GM18505 (cell line): ENCODE data around the gene SPIC.
"Not testable (repeated sequence)": the region's sequence is repeated elsewhere in the genome, so short reads cannot be mapped to it uniquely, and the experiment has no call there.

ENCODE experiments used
- ATAC-seq: cut with Tn5 transposase; IDR thresholded peaks from one replicate; pipeline ENCODE4 v1.9.1; 2021; ENCODE audit not compliant: unreplicated experiment
- POLR2A ChIP-seq: IDR thresholded peaks from 4 replicates; pipeline ENCODE4 v1.6.1; 2011; ENCODE audit warnings: borderline replicate concordance; ENCODE audit not compliant: insufficient read depth, insufficient read length; ENCODE audit errors: extremely low read depth

Gene SPIC

GRCh38 chr12:101474711-101475386 is at the start of gene SPIC:
Gene SPIC, plus strand, starts transcription at chr12:101475336. Its CDS starts 1,569 bp downstream, at chr12:101476905.
- no peak for TF ChIP-seq POLR2A
- ATAC-seq = no peak

DNA sequence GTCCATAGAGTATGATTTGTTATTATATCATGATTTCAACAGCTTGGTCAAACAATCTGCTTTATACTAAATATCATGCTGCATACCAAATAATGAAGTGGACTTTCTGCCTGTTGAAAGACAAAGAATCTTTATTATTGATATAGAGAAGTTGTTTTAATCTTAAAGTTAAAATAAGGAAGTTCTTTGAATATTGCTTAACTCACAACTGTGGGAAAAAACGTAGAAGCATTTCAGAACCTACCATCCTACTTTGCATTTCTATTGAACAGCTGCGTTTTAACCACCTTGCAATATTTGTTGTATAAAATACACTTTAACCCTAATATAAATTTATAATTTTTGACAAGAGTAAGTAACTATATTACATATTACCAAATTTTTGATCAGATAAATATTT is 44.7 kb upstream of the SPIC start:
- ATAC-seq = no peak
- no peak for TF ChIP-seq POLR2A

DNA sequence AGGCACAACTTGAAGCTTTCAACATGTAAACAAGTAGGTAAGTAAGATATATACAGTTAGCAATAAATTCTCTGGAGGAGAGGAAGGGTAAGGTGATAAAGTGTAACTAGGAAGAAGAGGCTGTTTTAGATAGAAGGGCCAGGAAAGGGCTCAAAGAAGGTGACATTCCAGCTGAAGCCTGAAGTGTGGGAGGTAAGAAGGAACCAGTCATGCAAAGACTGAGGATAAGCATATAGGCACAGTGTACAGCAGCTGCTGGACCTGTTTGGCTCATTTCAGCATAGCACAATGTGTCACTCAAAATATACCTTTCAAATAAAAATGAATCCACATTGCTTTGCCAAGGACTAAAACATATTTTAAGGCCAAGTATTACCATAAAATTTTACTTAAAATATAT is 39.0 kb upstream of the SPIC start:
- ATAC-seq = no peak

GRCh38 chr12:101439236-101439635 is 35.9 kb upstream of the SPIC start:
- ATAC-seq = no peak

More for the DNA sequence above, 39.0 kb upstream of the SPIC start:
- no peak for TF ChIP-seq POLR2A

DNA sequence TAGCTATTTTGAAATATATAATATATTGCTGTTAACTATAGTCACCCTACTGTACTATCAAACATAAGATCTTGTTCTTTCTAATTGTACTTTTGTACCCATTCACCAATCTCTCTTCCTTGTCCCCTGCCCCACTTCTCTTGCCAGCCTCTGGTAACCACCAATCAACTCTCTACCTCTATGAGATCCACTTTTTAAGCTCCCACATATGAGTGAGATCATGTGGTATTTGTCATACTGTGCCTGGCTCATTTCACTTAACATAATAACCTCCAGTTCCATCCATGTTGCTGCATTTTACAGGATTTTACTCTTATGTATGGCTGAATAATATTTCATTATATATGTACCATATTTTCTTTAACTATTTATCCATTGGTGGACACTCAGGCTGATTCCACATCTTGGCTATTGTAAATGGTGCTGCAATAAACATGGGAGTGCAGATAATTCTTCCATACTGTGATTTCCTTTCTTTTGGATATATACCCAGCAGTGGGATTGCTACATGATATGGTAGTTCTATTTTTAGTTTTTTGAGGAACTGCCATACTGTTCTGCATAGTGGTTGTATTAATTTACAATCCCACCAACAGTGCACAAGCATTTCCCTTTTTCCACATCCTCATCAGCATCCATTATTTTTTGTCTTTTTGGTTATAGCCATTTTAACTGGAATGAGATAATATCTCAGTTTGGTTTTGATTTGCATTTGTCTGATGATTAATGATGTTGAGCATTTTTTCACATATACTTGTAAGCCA is 33.5 kb upstream of the SPIC start:
- no peak for ATAC-seq
- TF ChIP-seq POLR2A = no peak

More at GRCh38 chr12:101439236-101439635, 35.9 kb upstream of the SPIC start:
- no peak for TF ChIP-seq POLR2A

DNA sequence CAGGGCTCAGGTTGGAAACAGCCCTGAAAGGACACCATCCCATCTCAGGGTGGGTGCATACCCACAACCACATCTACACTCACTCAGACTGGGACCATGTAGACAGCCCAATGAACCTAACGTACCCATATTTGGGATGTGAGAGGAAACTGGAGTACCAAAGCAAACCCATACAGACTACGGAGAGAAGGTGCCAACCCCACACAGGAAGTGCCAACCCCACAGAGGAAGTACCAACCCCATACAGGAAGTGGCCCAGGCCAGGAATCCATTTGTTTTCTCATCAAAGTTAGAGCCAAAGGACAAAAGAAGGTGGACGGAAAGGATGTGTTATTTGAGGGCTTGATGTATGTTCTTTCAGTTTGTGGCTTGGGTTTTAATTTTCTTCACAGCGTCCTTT is 19.5 kb upstream of the SPIC start:
- no peak for TF ChIP-seq POLR2A
- ATAC-seq = no peak

GRCh38 chr12:101459642-101460346 is 15.3 kb upstream of the SPIC start:
- no peak for TF ChIP-seq POLR2A
- no peak for ATAC-seq

GRCh38 chr12:101468948-101469347 is 6.2 kb upstream of the SPIC start:
- TF ChIP-seq POLR2A = no peak
- no peak for ATAC-seq

DNA sequence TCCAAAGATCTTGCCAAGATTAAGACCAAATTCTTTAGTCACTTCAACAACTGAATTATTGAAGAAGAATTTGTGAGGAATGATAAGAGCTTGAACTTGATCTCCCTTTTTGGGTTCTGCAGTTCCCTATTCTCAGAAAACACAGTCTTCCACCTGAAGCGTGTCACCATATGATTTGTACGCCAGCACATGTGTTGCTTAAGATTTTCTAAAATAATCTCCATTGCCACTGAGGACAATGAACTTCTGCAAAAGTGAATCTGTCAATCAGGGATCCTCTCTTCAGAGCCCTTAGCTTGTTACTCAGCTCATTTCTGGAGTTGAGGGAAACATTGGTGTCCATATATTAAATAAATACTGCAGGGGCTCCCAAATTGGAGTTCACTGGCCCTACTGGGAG is 4.2 kb upstream of the SPIC start:
- no peak for TF ChIP-seq POLR2A
- no peak for ATAC-seq

- ATAC-seq = not testable (repeated sequence)
Observed at GRCh38 chr12:101471878-101472277, 3.3 kb upstream of the SPIC start.

DNA sequence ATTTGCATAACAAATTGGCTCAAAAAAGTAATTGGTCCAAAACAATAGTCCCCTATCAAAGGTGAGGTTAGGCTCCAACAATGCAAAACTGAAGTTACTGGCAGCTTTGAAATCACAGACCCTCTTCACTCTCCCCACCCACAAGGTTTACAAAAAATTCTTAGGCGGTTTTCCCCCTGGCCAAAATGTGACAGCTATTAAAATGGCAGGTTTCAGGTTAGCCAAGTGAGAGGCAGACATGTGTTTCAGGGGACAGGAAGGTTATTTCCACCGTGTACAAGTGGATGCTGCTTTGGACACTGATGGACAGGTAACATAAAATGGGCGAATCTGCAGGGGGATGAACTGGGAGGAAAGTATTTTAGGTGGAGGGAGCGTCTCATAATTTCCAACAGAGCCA is 888 bp upstream of the SPIC start:
- no peak for TF ChIP-seq POLR2A
- ATAC-seq = no peak

DNA sequence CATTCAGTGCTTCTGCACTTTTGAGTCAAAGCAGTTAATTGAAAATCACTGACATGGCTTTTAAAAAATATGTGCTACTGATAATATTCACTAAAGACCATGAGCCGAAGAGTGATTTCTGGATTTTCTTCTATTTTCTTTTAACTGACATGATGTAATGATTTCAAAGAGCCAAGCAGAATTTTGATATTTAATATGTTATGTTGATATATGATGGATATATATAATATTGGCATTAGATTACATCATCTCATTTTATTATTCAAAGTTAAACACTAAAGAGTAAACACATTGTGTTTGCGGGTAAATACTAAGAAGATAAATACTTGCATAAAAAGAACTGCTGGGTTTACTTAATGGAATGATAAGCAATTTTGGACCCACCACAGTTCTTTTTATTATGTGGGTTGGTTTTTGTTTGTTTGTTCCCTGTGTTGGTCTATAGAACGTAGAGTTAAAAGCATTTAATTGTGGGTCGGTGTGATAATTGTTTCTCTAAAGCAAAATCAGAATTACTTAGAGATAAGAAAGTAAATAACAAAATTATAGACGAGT is 692 bp downstream of the SPIC start:
- ATAC-seq = no peak
- no peak for TF ChIP-seq POLR2A

GRCh38 chr12:101480849-101481248 is 5.7 kb downstream of the SPIC start:
- no peak for TF ChIP-seq POLR2A
- no peak for ATAC-seq

DNA sequence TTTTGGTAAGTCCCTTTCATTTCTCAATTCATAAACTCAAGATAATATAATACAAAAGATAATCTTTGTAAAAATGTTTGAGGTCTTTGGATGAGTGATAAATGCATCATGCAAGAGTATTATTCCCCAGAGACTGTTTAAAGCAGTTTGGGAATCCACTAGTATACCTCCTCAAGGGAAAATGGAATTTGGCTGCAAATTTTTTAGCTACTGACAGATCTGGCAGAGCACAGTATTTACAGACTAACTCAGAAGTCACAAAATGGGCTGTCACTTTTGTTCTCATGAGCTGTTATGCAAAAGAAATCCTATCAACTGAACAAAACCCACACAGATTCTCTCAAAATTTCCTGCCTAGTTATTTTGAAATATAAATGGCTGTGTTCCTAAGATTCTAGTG is 9.9 kb downstream of the SPIC start:
- ATAC-seq = no peak
- no peak for TF ChIP-seq POLR2A

DNA sequence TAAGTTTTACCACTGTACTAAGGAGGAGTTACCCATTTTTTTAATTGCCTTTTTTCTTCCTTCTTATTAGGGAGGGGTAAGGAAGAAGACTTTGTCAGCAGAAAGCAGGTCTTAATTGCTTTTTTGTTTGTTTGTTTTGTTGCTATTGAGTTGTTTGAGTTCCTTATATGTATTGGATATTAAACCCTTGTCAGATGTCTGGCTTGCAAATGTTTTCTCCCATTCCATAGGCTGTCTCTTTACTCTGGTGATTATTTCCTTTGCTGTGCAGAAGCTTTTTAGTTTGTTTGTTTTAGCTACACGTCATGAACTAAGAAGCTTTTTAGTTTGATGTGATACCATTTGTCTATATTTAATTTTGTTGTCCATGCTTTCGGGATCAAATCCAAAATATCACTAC is 13.3 kb downstream of the SPIC start:
- TF ChIP-seq POLR2A = no peak
- no peak for ATAC-seq
